Measurements from ENCODE around the gene PI3.

The PI3 gene

DNA sequence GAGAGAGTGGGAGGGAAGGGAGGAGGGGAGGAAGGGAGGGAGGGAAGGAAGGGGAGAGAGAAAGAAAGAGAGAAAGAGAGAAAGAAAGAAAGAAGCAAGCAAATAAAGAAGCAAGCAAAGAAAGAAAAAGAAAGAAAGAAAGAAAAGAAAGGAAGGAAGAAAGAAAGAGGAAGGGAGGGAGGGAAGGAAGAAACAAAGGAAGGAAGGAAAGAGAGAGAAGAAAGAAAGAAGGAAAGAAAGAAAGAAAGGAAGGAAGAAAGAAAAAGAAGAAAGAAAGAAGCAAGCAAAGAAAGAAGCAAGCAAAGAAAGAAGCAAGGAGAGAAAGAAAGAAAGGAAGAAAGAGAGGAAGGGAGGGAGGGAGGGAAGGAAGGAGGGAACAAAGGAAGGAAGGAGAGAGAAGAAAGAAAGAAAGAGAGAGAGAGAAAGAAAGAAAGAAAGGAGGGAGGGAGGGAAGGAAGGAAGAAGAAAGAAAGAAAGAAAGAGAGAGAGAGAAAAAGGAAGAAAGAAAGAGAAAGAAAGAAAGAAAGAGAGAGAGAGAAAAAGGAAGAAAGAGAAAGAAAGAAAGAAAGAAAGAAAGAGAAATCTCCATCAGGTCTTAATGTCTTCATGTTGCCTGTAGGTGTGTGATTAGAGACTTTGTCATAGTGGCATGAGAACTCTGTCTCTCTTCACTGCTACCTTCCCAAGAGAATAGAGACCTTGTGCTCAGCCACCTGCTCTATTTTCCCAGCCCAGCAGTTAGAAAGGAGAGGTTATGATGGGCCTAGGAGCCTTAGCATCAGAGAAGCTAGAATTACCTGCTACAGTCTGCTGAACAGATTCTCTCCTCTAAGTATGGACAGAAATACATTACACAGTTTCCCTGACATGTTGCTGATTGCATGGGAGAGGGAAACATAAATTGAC is 37.1 kb downstream of the PI3 start:
- Histone ChIP-seq H2BK12ac (ENCODE audit: low read length in 2 of 2) (no peak overlapping the region), H2AFZ (ENCODE audit: low read depth, low read length) (no peak overlapping the region), H2BK120ac (ENCODE audit: low read depth, low read length) (no peak overlapping the region), H3K79me1 (replicated peaks; ENCODE audit: low read length, poor library complexity, severe bottlenecking) (no peaks in the 10 kb centered on the region), H3K4me3 (ENCODE audit: insufficient read depth in 1 of 2, low read depth in 1 of 2, low read length in 2 of 2) (no peak overlapping the region), H2BK15ac (ENCODE audit: low read depth, poor library complexity, severe bottlenecking) (no peak overlapping the region), H3K27ac (ENCODE audit: low read length, poor library complexity, severe bottlenecking) (no peak overlapping the region), H3K27me3 (ENCODE audit: control insufficient read depth in 1 of 2, insufficient read depth in 1 of 2, low read length in 2 of 2) (peaks cover 0 to 40% of the 10 kb centered on the region in 2 experiments), H3K4ac (ENCODE audit: low read depth in 1 of 2, low read length in 2 of 2) (no peak overlapping the region), H3K23ac (ENCODE audit: low read length in 2 of 2) (no peak overlapping the region), H3K36me3 (ENCODE audit: control insufficient read depth in 1 of 2, insufficient read depth in 2 of 2, low read depth in 1 of 2, low read length in 2 of 2) (no peaks in the 10 kb centered on the region), H2AK5ac (ENCODE audit: low read length, severe bottlenecking) (no peak overlapping the region), H3K9me3 (ENCODE audit: control insufficient read depth, low read length) (no peaks in the 10 kb centered on the region), H4K91ac (ENCODE audit: low read length) (no peak overlapping the region), H3K4me2 (ENCODE audit: low read length, poor library complexity, severe bottlenecking) (no peak overlapping the region), H3K18ac (ENCODE audit: low read depth in 1 of 2, low read length in 2 of 2) (no peak overlapping the region), H3K9ac (ENCODE audit: low read length) (no peak overlapping the region), H4K8ac (ENCODE audit: low read length) (no peak overlapping the region), H3K4me1 (ENCODE audit: control insufficient read depth, insufficient read depth, low read depth, low read length) (no peaks in the 10 kb centered on the region), H3K14ac (ENCODE audit: low read length in 2 of 2) (no peak overlapping the region), H2BK5ac (ENCODE audit: low read depth, low read length, poor library complexity, severe bottlenecking) (no peak overlapping the region)
- no peak for DNase-seq

DNA sequence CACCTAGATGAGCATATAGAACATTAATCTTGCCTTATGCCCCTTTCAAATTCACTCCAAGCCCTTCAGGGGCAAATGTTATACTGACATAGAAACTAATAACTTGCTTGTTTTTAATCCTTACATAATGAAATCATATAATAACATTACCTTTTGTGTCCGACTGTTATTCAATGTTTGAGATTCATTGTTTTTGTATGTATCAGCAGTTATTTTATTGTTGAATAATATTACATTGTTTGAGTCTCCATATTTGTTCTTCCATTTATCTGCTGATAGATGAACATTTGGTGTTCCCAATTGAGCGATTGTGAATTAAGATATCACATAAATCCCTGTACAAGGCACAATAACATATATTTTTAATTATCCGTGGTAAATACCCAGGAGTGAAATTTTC is 38.1 kb downstream of the PI3 start:
- H3K4ac ChIP-seq (ENCODE audit: low read depth in 1 of 2, low read length in 2 of 2): no peak overlapping the region
- no peak overlapping the region for H4K91ac ChIP-seq (ENCODE audit: low read length)
- H3K4me2 ChIP-seq (ENCODE audit: low read length, poor library complexity, severe bottlenecking): no peak overlapping the region
- H3K9ac ChIP-seq (ENCODE audit: low read length): no peak overlapping the region
- H3K18ac ChIP-seq (ENCODE audit: low read depth in 1 of 2, low read length in 2 of 2): no peak overlapping the region
- H2AFZ ChIP-seq (ENCODE audit: low read depth, low read length): no peak overlapping the region
- no peak overlapping the region for H3K14ac ChIP-seq (ENCODE audit: low read length in 2 of 2)
- DNase-seq: no peak
- no peaks in the 10 kb centered on the region for H3K79me1 ChIP-seq (replicated peaks; ENCODE audit: low read length, poor library complexity, severe bottlenecking)
- no peak overlapping the region for H3K23ac ChIP-seq (ENCODE audit: low read length in 2 of 2)
- H2AK5ac ChIP-seq (ENCODE audit: low read length, severe bottlenecking): no peak overlapping the region
- H3K4me1 ChIP-seq (ENCODE audit: control insufficient read depth, insufficient read depth, low read depth, low read length): no peaks in the 10 kb centered on the region
- no peak overlapping the region for H2BK12ac ChIP-seq (ENCODE audit: low read length in 2 of 2)
- H4K8ac ChIP-seq (ENCODE audit: low read length): no peak overlapping the region
- 60% methylated on average over 1 of the region's 3 CpGs for WGBS
- H3K27ac ChIP-seq (ENCODE audit: low read length, poor library complexity, severe bottlenecking): no peak overlapping the region
- no peaks in the 10 kb centered on the region for H3K36me3 ChIP-seq (ENCODE audit: control insufficient read depth in 1 of 2, insufficient read depth in 2 of 2, low read depth in 1 of 2, low read length in 2 of 2)
- no peak overlapping the region for H2BK15ac ChIP-seq (ENCODE audit: low read depth, poor library complexity, severe bottlenecking)
- no peaks in the 10 kb centered on the region for H3K9me3 ChIP-seq (ENCODE audit: control insufficient read depth, low read length)
- H2BK120ac ChIP-seq (ENCODE audit: low read depth, low read length): no peak overlapping the region
- no peak overlapping the region for H3K4me3 ChIP-seq (ENCODE audit: insufficient read depth in 1 of 2, low read depth in 1 of 2, low read length in 2 of 2)
- H3K27me3 ChIP-seq (ENCODE audit: control insufficient read depth in 1 of 2, insufficient read depth in 1 of 2, low read length in 2 of 2): peaks cover 0 to 31% of the 10 kb centered on the region in 2 experiments
- no peak overlapping the region for H2BK5ac ChIP-seq (ENCODE audit: low read depth, low read length, poor library complexity, severe bottlenecking)

DNA sequence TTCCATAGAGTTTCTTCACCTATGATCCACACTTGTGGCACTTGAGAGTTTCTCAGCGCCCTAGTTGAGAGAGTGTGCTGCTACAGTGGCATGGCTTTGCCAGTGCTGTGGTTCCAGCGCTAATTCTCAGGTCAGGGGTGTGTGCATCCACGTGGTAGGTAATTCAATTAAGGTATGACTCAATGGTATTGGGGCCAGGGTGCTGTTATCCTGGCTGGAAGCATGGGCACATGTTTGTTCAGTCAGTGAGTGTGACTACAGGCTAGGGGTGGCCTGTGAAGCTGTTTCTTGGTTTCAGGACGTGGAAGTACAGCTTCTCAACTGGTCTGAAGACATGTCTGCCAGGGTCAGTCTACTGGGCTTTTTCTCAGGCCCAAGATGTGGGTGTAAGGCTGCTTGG is 43.4 kb downstream of the PI3 start:
- H3K9ac ChIP-seq (ENCODE audit: low read length): no peak overlapping the region
- H3K27ac ChIP-seq (ENCODE audit: low read length, poor library complexity, severe bottlenecking): no peak overlapping the region
- H3K4me2 ChIP-seq (ENCODE audit: low read length, poor library complexity, severe bottlenecking): no peak overlapping the region
- H4K91ac ChIP-seq (ENCODE audit: low read length): no peak overlapping the region
- H3K9me3 ChIP-seq (ENCODE audit: control insufficient read depth, low read length): no peaks in the 10 kb centered on the region
- no peak overlapping the region for H2BK15ac ChIP-seq (ENCODE audit: low read depth, poor library complexity, severe bottlenecking)
- no peak overlapping the region for H3K18ac ChIP-seq (ENCODE audit: low read depth in 1 of 2, low read length in 2 of 2)
- no peak overlapping the region for H3K4me3 ChIP-seq (ENCODE audit: insufficient read depth in 1 of 2, low read depth in 1 of 2, low read length in 2 of 2)
- H2AFZ ChIP-seq (ENCODE audit: low read depth, low read length): no peak overlapping the region
- no peaks in the 10 kb centered on the region for H3K36me3 ChIP-seq (ENCODE audit: control insufficient read depth in 1 of 2, insufficient read depth in 2 of 2, low read depth in 1 of 2, low read length in 2 of 2)
- no peak overlapping the region for H2BK5ac ChIP-seq (ENCODE audit: low read depth, low read length, poor library complexity, severe bottlenecking)
- H3K14ac ChIP-seq (ENCODE audit: low read length in 2 of 2): no peak overlapping the region
- no peak overlapping the region for H2BK120ac ChIP-seq (ENCODE audit: low read depth, low read length)
- H3K4ac ChIP-seq (ENCODE audit: low read depth in 1 of 2, low read length in 2 of 2): no peak overlapping the region
- H2AK5ac ChIP-seq (ENCODE audit: low read length, severe bottlenecking): no peak overlapping the region
- H3K27me3 ChIP-seq (ENCODE audit: control insufficient read depth in 1 of 2, insufficient read depth in 1 of 2, low read length in 2 of 2): peaks cover 5 to 36% of the 10 kb centered on the region in 2 experiments
- H3K79me1 ChIP-seq (replicated peaks; ENCODE audit: low read length, poor library complexity, severe bottlenecking): no peaks in the 10 kb centered on the region
- no peaks in the 10 kb centered on the region for H3K4me1 ChIP-seq (ENCODE audit: control insufficient read depth, insufficient read depth, low read depth, low read length)
- no peak for DNase-seq
- 58% methylated on average over 4 of the region's 4 CpGs for WGBS
- H3K23ac ChIP-seq (ENCODE audit: low read length in 2 of 2): no peak overlapping the region
- no peak overlapping the region for H2BK12ac ChIP-seq (ENCODE audit: low read length in 2 of 2)
- H4K8ac ChIP-seq (ENCODE audit: low read length): no peak overlapping the region

DNA sequence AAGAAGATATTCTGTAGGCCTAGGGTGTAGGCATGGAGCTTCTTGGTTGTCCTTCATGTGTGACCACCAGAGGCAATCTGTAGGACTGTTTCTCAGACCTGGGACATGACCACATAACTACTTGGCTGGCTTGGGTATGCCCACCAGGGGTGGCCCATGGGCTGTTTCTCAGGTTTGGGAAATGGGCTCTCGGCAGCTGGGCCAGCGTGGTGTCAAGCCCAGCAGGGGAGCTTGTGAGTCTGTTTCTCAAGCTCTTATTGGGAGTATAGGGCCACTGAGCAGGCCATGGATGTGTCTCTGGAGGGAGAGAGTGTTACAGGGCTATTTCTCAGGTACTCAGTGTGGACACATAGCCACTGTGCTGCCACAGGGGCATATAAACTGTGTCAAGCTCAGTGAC is 43.9 kb downstream of the PI3 start:
- 76% methylated on average over 2 of the region's 2 CpGs for WGBS
- no peak overlapping the region for H3K4me2 ChIP-seq (ENCODE audit: low read length, poor library complexity, severe bottlenecking)
- no peak for DNase-seq

More for the DNA sequence above, 43.9 kb downstream of the PI3 start:
- no peak overlapping the region for H4K91ac ChIP-seq (ENCODE audit: low read length)
- H2BK15ac ChIP-seq (ENCODE audit: low read depth, poor library complexity, severe bottlenecking): no peak overlapping the region
- H3K4me1 ChIP-seq (ENCODE audit: control insufficient read depth, insufficient read depth, low read depth, low read length): no peaks in the 10 kb centered on the region
- no peak overlapping the region for H2BK5ac ChIP-seq (ENCODE audit: low read depth, low read length, poor library complexity, severe bottlenecking)
- no peak overlapping the region for H2BK120ac ChIP-seq (ENCODE audit: low read depth, low read length)
- no peak overlapping the region for H2AFZ ChIP-seq (ENCODE audit: low read depth, low read length)
- no peaks in the 10 kb centered on the region for H3K9me3 ChIP-seq (ENCODE audit: control insufficient read depth, low read length)
- no peaks in the 10 kb centered on the region for H3K36me3 ChIP-seq (ENCODE audit: control insufficient read depth in 1 of 2, insufficient read depth in 2 of 2, low read depth in 1 of 2, low read length in 2 of 2)
- no peak overlapping the region for H3K4me3 ChIP-seq (ENCODE audit: insufficient read depth in 1 of 2, low read depth in 1 of 2, low read length in 2 of 2)
- H2BK12ac ChIP-seq (ENCODE audit: low read length in 2 of 2): no peak overlapping the region
- no peak overlapping the region for H3K23ac ChIP-seq (ENCODE audit: low read length in 2 of 2)
- no peak overlapping the region for H3K18ac ChIP-seq (ENCODE audit: low read depth in 1 of 2, low read length in 2 of 2)
- no peak overlapping the region for H2AK5ac ChIP-seq (ENCODE audit: low read length, severe bottlenecking)
- no peak overlapping the region for H3K27ac ChIP-seq (ENCODE audit: low read length, poor library complexity, severe bottlenecking)
- H4K8ac ChIP-seq (ENCODE audit: low read length): no peak overlapping the region
- H3K79me1 ChIP-seq (replicated peaks; ENCODE audit: low read length, poor library complexity, severe bottlenecking): no peaks in the 10 kb centered on the region
- H3K14ac ChIP-seq (ENCODE audit: low read length in 2 of 2): no peak overlapping the region
- no peak overlapping the region for H3K9ac ChIP-seq (ENCODE audit: low read length)
- peaks cover 5 to 39% of the 10 kb centered on the region in 2 experiments for H3K27me3 ChIP-seq (ENCODE audit: control insufficient read depth in 1 of 2, insufficient read depth in 1 of 2, low read length in 2 of 2)
- H3K4ac ChIP-seq (ENCODE audit: low read depth in 1 of 2, low read length in 2 of 2): no peak overlapping the region

Data from mesenchymal stem cell (in vitro differentiated cells and primary cell).